Hepatocyte (in vitro differentiated cells): ENCODE measurements around the gene ENTHD1.

ENCODE experiments used
- EZH2 ChIP-seq: fragments of 200-600 bp; sonication (generic); IDR thresholded peaks from 2 replicates; pipeline ENCODE4 v1.6.1; 2016; ENCODE audit warnings: antibody characterized with exemption, mild to moderate bottlenecking, borderline replicate concordance
- TF ChIP-seq, protein P1 (sequence below): fragments of 200-600 bp; sonication (generic); IDR thresholded peaks from 2 replicates; pipeline ENCODE4 v1.5.1; 2016; ENCODE audit warnings: antibody characterized with exemption, mild to moderate bottlenecking; ENCODE audit not compliant: poor library complexity

DNA sequence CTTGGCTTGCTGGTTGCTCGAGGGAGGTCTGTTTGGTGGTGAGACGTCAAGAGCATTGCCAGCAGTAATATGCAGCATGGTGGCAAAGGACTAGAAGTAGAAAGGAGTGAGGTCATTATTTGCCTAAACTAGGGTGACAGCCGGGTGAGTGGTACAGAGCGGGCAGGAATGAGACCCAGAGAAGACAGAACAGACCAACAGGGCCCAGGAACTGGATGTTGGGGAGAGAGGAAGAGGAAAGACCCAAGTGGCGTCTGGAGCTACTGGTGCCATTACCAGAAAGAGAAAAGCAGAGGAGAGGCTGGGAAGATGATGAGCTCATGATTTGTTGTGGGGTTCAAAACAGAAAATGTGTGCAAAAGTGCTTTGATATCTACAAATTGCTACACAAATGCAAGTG is 158.7 kb downstream of the ENTHD1 start:
- TF ChIP-seq, protein P1, sequence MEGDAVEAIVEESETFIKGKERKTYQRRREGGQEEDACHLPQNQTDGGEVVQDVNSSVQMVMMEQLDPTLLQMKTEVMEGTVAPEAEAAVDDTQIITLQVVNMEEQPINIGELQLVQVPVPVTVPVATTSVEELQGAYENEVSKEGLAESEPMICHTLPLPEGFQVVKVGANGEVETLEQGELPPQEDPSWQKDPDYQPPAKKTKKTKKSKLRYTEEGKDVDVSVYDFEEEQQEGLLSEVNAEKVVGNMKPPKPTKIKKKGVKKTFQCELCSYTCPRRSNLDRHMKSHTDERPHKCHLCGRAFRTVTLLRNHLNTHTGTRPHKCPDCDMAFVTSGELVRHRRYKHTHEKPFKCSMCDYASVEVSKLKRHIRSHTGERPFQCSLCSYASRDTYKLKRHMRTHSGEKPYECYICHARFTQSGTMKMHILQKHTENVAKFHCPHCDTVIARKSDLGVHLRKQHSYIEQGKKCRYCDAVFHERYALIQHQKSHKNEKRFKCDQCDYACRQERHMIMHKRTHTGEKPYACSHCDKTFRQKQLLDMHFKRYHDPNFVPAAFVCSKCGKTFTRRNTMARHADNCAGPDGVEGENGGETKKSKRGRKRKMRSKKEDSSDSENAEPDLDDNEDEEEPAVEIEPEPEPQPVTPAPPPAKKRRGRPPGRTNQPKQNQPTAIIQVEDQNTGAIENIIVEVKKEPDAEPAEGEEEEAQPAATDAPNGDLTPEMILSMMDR = no peak
- TF ChIP-seq EZH2 = no peak
